Measurements from ENCODE around the gene CSNK2B. TPM values are rescaled to one million over a fixed set of nuclear protein-coding genes. Genes with fewer than 3 reads are reported as not detected.
A peak's percentile ranks its signal among the peaks of the same experiment; 100 is the strongest.

Gene CSNK2B
- total and polyA plus RNA-seq, 9 of the 15 experiments (the other 6 are each of a cell fraction or from before 2014, with no cell fraction given), result 120 to 1,126 (median 529) TPM

- TF ChIP-seq BRD9 (IDR thresholded peaks at IDR 0.05; ENCODE audit: low read depth, partially characterized antibody) (no peak), RB1 (IDR thresholded peaks at IDR 0.05; ENCODE audit: low read depth) (no peak), PPARD (CRISPR knock-in tag; IDR thresholded peaks at IDR 0.05) (no peak), GMEB1 (CRISPR knock-in tag; IDR thresholded peaks at IDR 0.05) (no peak), ZFP30 (CRISPR knock-in tag; IDR thresholded peaks at IDR 0.05; ENCODE audit: borderline replicate concordance) (no peak), MAFK (IDR thresholded peaks at IDR 0.05; ENCODE audit: low read length) (0 out of 2 replicates have a peak, but pooled peaks have one; percentile 19), FOXM1 (IDR thresholded peaks at IDR 0.05; ENCODE audit: low read depth) (no peak), FOXM1 (CRISPR knock-in tag; IDR thresholded peaks at IDR 0.05; ENCODE audit: low read depth) (no peak), SIN3A (IDR thresholded peaks at IDR 0.05; ENCODE audit: borderline replicate concordance in 2 of 2, control insufficient read depth in 1 of 2, low read depth in 2 of 2, low read length in 2 of 2) (no peak), ZNF766 (CRISPR knock-in tag; conservative IDR thresholded peaks at IDR 0.05) (no peak), HDAC8 (tag; IDR thresholded peaks at IDR 0.05) (no peak), SIX5 (IDR thresholded peaks at IDR 0.05; ENCODE audit: borderline replicate concordance in 1 of 2, insufficient read depth in 1 of 2, low read depth in 1 of 2, low read length in 2 of 2) (no peak), ATF1 (CRISPR knock-in tag; IDR thresholded peaks at IDR 0.05) (no peak), ATF1 (tag; IDR thresholded peaks at IDR 0.05) (no peak), PTRF (tag; IDR thresholded peaks at IDR 0.05) (no peak), RFX5 (IDR thresholded peaks at IDR 0.05; ENCODE audit: low read depth, low read length) (no peak), ETV6 (IDR thresholded peaks at IDR 0.05; ENCODE audit: borderline replicate concordance in 1 of 2, low read depth in 2 of 2, low read length in 1 of 2) (no peak), ETV6 (CRISPR knock-in tag; IDR thresholded peaks at IDR 0.05; ENCODE audit: borderline replicate concordance) (no peak), ZNF561 (CRISPR knock-in tag; conservative IDR thresholded peaks at IDR 0.05) (no peak), SRSF9 (IDR thresholded peaks at IDR 0.05; ENCODE audit: borderline replicate concordance, low read depth, low read length) (no peak), SMARCA5 (IDR thresholded peaks at IDR 0.05) (no peak), RAD21 (CRISPR knock-in tag; conservative IDR thresholded peaks at IDR 0.05 in 1 of 2, IDR thresholded peaks at IDR 0.05 in 1 of 2) (peak in 1 of 2 experiments; percentile 45; a peak in 2 of 4 replicates), TRIM24 (IDR thresholded peaks at IDR 0.05) (no peak), FOXJ3 (CRISPR knock-in tag; IDR thresholded peaks at IDR 0.05) (no peak), ZC3H8 (IDR thresholded peaks at IDR 0.05) (no peak), HMG20A (CRISPR knock-in tag; conservative IDR thresholded peaks at IDR 0.05) (no peak), BRF2 (IDR thresholded peaks at IDR 0.05; ENCODE audit: borderline replicate concordance, insufficient read depth, insufficient read length) (no peak)
These were observed 23.6 kb downstream of the CSNK2B start (continued) for GRCh38 chr6:31689249-31690110.
